OCI-LY7 (cell line): ENCODE results near the gene TSPAN9.

ENCODE experiments used
- CTCF ChIP-seq: fragments of 200-600 bp; sonication (generic); conservative IDR thresholded peaks from 2 replicates; pipeline ENCODE4 v1.5.1; 2014; ENCODE audit warnings: mild to moderate bottlenecking, antibody characterized with exemption, low read length, moderate library complexity, mixed read lengths
- EZH2phosphoT487 ChIP-seq: fragments of 200-600 bp; sonication (generic); IDR thresholded peaks from 2 replicates; pipeline ENCODE4 v1.6.1; 2018; ENCODE audit warnings: low read depth, borderline replicate concordance, mild to moderate bottlenecking, mixed run types, antibody characterized with exemption, low read length, moderate library complexity, mixed read lengths

GRCh38 chr12:3213768-3214167, 136.6 kb downstream of the TSPAN9 start:
- TF ChIP-seq CTCF, result no peak
- no peak for TF ChIP-seq EZH2phosphoT487
